HG03565 (cell line): ENCODE results near the gene SORCS2.

Experiments used
- ATAC-seq: cut with Tn5 transposase; IDR thresholded peaks from one replicate; pipeline ENCODE4 v1.9.1; 2021; ENCODE audit warnings: mild to moderate bottlenecking, moderate library complexity; ENCODE audit not compliant: unreplicated experiment

Gene SORCS2

DNA sequence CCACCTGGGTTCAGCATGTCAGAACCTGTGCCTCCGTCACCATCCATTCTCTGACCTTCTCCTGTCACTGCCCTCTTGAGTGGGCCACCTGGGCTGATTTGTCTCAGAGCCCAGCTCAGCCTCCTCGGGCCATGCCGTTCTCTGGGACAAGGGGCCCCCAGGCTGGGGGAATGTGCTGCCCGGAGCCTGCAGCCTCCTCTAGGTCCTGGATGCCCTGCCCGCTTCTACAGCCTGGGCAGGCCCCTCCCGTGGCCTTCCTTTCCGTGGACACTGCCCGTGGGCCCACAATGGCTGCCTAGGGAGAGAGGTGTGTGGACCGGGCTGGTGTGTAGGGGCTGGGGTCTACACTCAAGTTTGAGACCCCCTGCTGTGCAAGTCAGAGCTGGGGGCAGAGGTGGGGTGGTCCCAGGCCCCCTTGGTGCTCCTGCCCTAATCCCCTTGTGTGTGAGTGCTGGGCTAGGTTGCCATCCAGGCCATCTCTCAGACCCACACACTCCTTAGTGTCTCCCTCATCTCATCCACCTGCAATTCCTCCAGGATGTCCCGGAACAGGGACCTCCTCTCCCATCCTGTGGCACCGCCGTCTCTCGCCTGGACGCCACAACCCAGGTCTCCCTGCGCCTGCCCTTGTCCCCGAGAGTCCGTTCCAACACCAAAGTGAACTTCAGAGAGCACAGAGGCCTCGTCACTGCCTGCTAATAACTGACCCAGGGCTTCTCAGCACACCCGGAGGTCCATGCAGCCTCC is 230.0 kb downstream of the SORCS2 start:
- ATAC-seq: no peak

DNA sequence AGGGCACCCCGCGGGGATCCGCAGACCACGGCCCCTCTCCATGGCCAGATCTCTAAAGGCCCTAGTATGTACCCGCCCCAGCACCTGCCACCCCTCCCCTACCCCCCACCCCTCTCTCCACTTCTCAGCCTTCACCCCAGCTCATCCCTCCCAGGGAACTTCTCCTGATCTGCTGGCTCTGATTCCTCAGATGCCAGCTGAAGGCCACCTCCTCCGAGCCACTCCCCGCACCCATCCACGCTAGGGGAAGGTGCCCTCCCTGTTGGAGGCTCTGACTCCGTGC is 230.5 kb downstream of the SORCS2 start:
- ATAC-seq: no peak

DNA sequence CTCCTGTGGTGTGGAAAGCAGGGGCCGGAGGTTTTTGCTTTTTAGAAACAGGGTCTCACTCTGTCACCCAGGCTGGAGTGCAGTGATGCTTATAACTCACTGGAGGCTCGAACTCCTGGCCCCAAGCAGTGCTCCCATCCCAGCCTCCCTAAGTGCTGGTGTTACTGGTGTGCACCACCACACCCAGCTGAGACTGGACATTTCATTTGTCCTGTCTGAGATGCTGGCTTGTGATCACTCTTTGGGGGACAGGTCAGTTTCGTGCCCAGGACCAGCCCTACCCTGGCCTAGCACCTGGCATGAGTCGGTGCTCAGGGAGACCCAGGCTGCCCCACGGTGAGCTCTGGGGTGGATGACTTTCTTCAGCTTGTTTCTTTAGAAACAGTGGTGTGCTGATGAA is 231.1 kb downstream of the SORCS2 start:
- ATAC-seq: no peak

DNA sequence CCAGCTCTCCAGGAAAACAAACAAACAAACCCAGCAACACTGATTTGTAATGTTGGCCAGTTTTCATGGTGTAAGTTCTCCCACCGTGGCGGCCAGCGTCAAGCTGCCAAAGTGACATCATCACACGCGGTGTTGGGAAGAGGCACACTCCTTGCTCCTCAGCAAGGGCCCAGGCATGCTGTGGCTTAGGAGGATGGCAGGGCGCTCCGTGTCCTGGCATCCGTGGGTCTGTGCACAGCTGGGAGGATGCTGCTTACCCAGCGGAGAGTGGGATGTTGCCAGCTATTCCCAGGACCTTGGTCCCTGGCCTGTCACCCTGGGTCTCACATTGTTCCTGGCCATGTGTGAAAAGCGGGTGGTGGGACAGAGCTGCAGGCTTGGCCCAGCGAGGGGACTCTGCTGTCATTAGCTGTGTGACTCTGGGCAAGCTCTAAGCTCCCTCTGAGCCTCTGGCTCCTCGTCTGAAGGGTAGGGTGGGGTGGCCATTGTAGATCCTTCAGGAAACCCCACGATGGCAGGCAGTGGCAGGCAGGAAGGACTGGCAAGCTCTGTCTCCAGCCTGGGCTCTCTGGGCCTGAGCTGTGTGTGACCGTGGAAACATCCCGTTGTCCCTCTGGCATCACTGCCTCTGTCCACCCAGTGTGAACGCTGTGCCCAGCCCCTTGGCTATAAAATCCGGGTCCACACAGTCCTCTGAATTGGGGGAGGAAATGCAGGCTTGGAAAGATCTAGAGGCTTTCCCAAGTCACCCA is 231.6 kb downstream of the SORCS2 start:
- no peak for ATAC-seq

DNA sequence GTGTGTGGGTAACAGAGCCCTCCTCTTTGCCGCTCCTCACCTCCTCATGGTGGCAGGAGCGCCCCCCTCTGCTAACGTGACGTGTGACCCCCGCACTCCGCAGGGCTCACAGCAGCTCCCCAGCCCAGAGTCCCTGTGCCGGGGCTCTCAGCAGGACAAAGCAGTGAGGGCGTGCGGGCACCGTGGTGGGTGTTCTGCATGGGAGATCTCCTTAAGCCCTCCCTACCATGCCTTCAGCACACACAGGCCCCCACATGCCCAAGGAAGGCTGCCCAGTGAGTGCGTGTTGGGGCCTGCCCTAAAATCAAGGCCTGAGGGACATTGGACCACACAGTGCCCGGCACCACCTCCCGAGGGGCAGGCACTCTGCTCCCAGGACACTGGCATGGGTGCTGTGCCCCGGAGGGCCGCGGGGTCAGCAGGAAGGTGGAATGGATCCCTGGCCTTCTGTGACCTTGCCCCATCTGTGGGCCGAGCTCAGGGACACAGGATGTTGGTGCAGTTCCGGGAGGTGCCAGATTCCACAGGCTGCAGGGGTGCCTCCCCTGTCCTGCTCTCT is 232.3 kb downstream of the SORCS2 start:
- no peak for ATAC-seq

DNA sequence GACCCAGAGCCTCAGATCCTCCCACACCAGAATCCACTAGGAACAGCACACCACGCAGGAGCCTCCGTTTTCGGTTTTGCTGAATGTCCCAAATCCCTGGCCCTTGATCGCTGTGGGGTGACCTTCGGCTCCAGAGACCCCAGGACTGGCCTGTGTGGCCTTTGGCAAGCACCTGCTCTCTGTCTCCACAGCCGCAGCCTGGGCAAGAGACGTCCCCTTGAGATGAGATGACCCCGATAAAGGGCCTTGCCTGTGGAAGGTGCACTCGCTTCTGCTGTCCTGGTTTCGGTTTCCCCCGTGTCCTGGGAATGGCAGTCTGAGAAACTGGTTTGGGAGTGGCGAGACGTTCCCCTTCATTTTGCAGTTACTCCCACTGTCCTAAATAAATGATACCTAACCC is 232.8 kb downstream of the SORCS2 start:
- no peak for ATAC-seq

DNA sequence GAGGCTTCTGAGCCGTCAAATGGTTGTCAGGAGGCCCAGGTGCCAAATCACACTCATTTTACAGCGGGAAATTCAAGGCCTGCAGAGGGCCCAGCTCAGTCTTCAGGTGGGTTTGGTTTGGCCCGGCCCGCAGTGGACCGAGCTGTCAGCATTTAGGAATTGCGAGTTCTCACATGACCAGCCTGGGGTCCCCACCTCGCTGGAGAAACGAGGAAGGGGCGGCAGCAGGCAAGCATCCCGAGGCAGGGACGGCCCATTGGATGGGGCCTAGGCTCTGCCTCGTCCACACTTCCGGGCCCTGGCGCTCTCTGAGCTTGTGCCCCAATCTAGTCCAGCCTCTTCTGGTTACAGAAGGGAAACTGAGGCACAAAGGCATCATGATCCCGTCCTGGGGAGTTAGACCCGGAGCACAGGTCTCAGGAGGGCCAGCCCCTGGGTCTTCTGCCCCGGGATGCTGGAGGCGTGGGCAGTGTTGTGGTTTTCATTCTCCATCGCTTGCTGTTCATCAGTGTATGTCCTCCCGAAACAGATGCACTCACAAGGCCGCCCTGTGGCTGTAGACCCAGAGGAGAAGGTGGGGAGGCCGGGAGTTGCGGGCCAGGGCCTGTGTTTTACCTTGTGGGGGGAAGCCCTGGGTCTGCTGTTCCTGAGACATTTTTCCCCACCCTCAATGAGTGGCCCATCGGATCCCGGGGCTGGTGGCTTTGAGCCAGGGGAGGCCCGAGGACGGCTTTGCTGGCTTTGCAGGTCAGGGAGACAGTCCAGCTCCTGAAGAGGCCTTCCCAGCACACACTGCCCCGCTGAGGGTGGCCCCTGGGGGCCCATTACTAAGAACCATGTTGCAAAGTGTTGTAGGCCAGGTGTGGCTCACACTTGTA is 233.5 kb downstream of the SORCS2 start:
- no peak for ATAC-seq

DNA sequence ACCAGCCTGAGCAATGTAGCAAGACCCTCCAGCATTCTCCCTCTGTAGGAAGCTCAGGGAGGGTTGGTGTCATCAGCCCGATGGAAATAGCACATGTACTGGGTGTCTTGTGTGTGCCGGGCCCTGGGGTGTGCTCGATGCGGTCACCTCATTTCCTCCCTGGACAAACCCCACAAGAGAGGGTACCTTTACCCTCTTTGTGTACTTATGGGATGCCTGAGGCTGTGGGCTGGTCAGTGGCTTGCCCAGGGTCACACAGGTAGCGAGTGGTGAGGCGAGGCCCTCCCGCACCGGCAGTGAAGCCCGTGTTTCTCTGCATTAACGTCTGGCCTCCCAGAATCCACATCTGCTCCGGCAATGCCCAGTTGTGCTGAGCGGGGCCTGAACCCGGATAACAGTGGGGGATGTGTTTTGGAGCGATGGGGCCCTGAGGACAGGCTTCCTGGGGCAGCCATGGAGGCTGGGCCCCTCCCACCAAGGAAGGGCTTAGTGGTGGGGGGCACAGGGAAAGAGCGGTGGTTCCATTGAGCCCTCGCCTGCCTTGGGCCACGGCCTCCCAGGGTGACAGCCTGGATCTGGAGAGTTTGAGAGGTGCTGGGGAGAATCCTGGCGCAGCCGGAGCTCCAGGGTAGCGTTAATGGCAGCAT is 234.3 kb downstream of the SORCS2 start:
- ATAC-seq: no peak

DNA sequence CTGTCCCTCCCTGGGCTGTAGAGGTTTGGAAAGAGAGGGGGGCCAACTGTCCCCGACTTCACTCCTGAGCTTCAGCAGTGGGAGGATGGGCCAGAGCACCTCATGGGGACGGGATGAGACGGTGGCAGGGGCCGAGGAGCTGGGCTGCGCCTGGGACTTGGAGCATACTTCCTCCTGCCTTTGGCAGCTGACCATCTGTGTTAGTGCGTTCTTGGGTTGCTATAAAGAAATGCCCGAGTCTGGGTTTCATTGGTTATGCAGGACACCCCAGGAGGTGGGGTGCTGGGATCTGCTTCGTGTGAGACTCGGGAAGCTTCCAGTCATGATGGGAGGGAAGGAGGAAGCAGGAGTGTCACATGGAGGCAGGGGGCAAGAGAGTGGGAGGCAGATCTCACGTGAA is 235.0 kb downstream of the SORCS2 start:
- ATAC-seq: no peak

DNA sequence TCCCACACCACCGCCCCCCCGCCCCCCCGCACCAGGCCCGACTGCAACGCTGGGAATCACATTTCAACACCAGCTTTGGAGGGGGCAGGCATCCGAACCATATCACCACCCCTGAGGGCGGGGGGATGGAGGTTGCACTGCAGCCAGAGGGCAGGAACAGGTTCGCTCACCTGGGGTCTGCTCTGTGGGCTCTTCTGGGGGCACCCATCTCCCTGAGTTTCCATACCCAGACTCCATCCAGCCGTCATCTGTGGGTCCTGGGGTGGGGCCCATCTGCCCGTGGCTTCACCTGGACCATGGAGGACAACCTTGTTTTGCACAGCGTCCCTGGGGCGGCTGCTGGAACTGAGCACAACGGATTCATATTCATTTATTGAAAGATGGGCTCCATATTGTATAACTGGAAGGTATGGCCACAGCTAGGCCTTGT is 235.5 kb downstream of the SORCS2 start:
- ATAC-seq: no peak

DNA sequence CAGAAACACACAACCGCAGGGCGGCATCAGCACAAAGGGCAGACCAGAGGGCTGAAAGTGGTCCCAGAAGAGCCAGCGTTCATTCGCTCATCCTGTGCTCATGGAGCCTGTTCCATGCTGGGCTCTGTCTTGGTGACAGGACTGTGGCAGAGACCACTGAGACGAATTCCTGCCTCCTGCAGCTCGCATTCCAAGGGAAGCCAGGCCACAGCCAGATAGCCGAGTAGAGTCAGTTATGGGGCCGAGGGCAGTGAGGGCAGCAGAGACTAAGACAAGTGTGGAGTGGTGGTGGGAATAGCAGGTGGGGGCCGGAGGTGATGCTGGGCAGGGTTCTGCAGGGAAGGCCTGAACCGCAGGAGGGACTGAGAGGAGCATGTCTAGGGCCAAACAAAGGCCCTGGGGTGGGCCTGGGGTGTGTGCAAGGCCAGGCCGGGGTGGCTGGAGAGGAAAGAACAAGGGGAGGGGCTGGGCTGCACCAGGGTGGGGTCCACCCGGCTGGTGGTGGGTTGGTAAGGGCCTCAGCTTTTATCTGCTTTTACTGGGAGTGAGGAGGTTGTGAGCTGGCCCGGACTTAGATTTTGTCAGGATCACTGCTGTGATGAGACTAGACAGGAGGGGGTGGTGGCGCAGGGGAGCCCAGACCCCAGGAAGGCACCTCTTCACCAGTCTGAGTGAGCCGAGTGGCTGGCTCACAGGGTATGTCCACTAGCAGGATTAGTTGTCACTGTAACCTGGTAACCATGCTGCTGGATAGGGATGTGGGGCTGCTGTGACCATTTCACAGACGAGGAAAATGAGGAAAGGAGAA is 236.1 kb downstream of the SORCS2 start:
- ATAC-seq: no peak

DNA sequence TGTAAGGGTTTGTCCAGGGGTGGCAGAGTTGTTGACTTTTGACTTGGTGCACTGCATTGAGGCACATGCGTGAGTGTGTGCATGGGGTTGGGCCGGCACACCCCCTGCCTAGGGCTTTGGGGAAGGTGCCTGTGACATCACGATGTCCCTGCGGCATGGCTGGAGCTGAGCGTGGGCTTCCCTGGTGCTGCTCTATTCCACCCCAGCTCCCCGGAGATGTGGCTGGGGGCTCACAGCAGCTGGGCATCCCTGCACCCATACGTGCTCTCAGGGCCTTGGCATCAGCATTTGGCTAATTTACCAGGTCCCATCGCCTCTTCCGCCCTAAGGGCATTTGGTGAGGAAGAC is 236.7 kb downstream of the SORCS2 start:
- no peak for ATAC-seq

DNA sequence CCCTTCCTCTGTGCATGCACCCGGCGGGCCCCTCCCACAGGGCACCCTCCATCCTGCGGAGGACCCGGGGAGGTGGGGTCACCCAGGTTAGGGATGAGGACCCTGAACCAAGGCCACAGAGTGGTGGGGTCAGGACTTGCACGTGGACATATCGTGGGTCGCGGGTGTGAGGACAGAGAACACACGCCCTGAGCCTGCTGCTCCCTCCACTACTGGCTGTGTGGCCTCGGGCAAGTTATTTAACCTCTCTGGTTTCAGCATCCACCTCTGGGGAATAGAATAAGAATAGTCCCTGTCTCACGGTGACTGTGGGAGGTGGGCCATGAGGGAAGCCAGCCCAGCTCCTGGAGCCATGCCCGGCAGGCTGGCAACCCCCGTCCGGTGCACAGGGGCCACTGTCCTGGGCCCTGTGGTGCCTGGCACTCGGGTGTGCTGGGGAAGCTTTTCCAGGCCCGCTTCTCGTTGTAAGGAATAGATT is 237.3 kb downstream of the SORCS2 start:
- no peak for ATAC-seq

DNA sequence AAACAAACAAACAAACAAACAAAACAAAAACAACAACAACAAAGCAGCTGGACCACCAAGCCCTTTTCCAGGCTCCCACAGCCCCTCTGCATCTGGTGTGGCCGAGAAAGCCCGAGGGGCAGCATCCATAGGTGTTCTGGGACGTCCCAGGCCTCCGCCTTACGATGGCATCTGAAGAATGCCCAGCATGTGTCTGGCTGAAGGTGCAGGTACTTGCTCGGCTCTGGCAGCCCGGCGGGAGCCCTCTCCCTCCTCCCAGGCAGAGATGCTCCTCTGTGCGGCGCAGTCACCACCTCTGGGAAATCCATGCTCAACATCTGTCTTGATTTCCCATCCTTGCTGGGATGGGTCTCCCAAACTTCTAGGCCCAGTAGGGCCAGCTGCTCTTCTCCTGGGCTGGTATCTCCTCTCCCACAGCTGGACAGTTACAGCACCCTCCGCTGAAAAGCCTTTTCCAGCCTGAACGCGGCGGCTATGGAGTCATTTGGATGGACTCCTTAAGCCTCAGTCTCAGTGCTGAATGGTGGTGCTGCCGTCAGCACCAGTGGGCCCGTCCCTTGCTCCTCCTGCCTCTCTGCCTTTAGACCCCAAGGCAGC is 238.1 kb downstream of the SORCS2 start:
- ATAC-seq: no peak

DNA sequence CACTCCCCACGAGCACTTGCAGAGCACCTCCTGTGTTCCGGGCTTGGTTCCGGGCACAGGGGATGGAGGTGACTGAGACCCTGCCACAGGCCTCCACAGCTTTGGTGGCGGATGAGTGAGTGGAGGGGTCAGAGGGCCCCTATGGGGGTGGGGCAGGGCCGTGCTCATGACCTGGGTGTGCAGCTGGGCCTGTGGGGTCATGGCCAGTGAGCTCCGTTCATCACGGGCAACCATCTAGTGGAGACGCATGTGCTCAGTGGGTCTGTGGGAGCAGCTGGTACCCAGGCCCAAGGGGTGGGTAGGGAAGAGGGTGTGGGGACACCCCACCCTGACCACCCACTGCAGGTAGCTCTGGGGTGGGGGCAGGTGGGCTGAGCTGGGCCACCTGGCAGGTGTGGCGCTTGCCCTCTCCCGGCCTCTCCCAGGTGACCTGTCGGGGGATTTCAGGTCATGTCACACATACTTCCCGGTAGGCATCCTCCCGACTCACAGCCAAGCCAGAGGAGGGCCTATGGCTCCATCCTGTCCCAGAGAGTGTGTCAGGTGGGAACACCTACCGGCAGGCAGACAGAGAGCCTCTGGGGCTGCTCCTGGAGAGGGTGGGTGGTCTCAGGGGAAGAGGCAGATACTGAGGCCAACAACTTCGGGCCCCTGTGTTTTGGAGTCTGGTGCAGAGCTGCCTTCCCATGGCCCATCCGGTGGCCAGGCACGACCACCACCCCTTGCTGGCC is 238.8 kb downstream of the SORCS2 start:
- no peak for ATAC-seq

DNA sequence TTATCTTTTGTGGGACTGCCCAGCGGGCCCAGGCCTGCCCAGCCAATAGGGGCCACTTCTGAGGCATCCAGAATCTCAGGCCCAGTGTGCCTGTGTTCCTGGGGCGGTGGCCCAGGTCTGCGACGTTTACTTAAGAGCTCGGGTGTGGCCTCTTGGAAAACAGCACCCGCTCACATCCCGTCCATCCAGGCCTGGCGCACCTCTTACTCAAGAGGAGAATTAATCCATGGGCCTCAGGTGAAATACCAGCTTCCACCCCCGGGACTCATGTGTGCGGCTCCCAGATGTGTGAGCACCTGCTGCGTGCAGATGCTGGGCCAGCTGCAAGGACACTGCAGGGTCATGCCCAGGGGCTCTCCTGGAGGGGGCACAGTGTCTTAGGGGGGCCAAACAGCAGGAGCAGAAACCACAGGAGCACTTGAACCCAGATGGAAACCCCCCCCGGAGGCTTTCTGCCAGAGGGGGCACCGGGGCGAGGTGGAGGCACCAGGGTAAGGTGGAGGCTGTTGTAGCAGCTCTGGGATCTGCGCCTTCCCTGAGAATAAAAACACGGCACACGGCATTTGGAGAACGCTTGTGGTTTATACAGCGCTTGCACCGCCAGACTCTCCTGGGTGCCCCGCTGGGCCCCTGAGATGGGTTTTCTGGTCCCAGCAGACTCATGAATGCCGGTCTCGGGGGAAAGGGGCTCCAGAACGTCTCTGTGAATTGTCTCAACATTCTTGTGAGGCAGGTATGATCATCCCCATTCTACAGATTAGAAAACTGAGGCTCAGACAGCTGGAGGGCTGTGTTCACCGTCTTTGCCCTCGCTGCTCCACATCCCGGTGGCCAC is 239.6 kb downstream of the SORCS2 start:
- no peak for ATAC-seq

DNA sequence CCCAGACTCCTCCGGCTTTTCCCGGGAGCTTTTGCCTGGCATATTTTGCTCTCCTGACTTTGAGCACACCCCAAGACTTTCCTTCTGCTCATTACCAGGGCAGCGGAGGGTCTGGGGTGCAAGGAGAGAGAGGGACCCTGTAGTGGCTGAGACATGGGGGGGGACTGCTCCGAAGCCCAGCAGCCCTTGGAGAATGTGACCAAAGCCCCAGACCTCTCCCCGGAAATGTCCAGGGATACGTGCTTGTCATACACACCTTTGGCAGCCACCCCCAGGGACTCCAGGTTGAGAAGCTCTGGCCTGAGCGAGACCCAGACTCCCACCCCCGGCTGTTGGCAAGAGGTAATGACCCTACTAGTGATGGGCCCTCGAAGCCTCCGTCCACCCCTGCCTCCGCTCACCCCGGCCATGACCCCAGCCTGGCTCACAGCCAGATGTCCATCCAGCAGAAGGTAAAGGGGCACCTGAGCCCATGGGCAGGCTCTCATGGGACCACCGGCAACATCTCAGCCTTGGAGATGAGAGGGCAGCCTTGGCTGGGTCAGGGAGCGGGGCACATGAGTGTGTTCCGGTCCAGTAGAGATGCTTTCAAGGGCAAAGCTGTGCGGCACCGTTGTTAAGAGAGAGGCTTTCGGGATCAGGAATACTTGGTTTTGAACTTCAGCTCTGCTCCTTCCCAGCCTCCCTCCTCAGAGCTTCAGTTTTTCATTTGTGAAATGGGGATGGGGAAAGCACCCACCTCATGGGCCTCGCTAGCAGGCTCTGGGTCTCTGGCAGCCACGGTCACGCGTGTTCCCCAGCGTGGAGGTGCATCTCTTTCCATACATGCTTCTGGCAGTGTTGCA is 240.4 kb downstream of the SORCS2 start:
- ATAC-seq: no peak
